HEK293 (cell line): ENCODE results near the gene TTC1.
A peak's percentile ranks its signal among the peaks of the same experiment; 100 is the strongest.

Experiments used
- BCL11B ChIP-seq: fragments of 450-650 bp; formaldehyde crosslinking; IDR thresholded peaks from 2 replicates; pipeline ENCODE4 v1.5.1; 2016; ENCODE audit warnings: low read depth, missing biosample characterization, missing genetic modification characterization
- GLI4 ChIP-seq: fragments of 450-650 bp; formaldehyde crosslinking; IDR thresholded peaks from 2 replicates; pipeline ENCODE4 v1.5.1; 2016; ENCODE audit warnings: missing biosample characterization, missing genetic modification characterization
- MZF1 ChIP-seq: fragments of 450-650 bp; formaldehyde crosslinking; IDR thresholded peaks from 2 replicates; pipeline ENCODE4 v1.5.1; 2017; ENCODE audit warnings: missing biosample characterization, missing genetic modification characterization, borderline replicate concordance
- PRDM1 ChIP-seq: fragments of 450-650 bp; formaldehyde crosslinking; IDR thresholded peaks from 2 replicates; pipeline ENCODE4; 2016; ENCODE audit warnings: missing biosample characterization, missing genetic modification characterization
- SP3 ChIP-seq: fragments of 450-650 bp; formaldehyde crosslinking; IDR thresholded peaks from 2 replicates; pipeline ENCODE4 v1.5.1; 2016; ENCODE audit warnings: missing biosample characterization, missing genetic modification characterization
- TCF7L2 ChIP-seq: IDR thresholded peaks from 2 replicates; pipeline ENCODE4 v1.6.1; 2011; ENCODE audit warnings: low read depth, mild to moderate bottlenecking, inconsistent platforms, low read length, moderate library complexity, borderline replicate concordance
- YY1 ChIP-seq: fragments of 450-650 bp; formaldehyde crosslinking; IDR thresholded peaks from 2 replicates; pipeline ENCODE4 v1.5.1; 2018; ENCODE audit warnings: missing biosample characterization, missing genetic modification characterization
- YY2 ChIP-seq: fragments of 450-650 bp; formaldehyde crosslinking; IDR thresholded peaks from 2 replicates; pipeline ENCODE4 v1.5.1; 2016; ENCODE audit warnings: missing biosample characterization, missing genetic modification characterization
- ZBTB7A ChIP-seq: fragments of 450-650 bp; formaldehyde crosslinking; IDR thresholded peaks from 2 replicates; pipeline ENCODE4 v1.5.1; 2016; ENCODE audit warnings: low read depth, missing biosample characterization, missing genetic modification characterization
- ZBTB8A ChIP-seq: fragments of 450-650 bp; formaldehyde crosslinking; IDR thresholded peaks from 2 replicates; pipeline ENCODE4 v1.5.1; 2016; ENCODE audit warnings: missing biosample characterization, missing genetic modification characterization
- ZFHX2 ChIP-seq: fragments of 450-650 bp; formaldehyde crosslinking; conservative IDR thresholded peaks from 2 replicates; pipeline ENCODE4 v1.5.1; 2016; ENCODE audit warnings: missing biosample characterization, missing genetic modification characterization
- ZFP41 ChIP-seq: fragments of 450-650 bp; formaldehyde crosslinking; IDR thresholded peaks from 2 replicates; pipeline ENCODE4 v1.5.1; 2016; ENCODE audit warnings: missing biosample characterization, missing genetic modification characterization, borderline replicate concordance
- ZNF121 ChIP-seq: fragments of 450-650 bp; formaldehyde crosslinking; IDR thresholded peaks from 2 replicates; pipeline ENCODE4 v1.5.1; 2016; ENCODE audit warnings: missing biosample characterization, missing genetic modification characterization
- ZNF132 ChIP-seq: fragments of 450-650 bp; formaldehyde crosslinking; IDR thresholded peaks from 2 replicates; pipeline ENCODE4 v1.5.1; 2017; ENCODE audit warnings: missing biosample characterization, missing genetic modification characterization, borderline replicate concordance
- ZNF157 ChIP-seq: fragments of 450-650 bp; formaldehyde crosslinking; IDR thresholded peaks from 2 replicates; pipeline ENCODE4 v1.5.1; 2016; ENCODE audit warnings: missing biosample characterization, missing genetic modification characterization
- ZNF16 ChIP-seq: fragments of 450-650 bp; formaldehyde crosslinking; IDR thresholded peaks from 2 replicates; pipeline ENCODE4 v1.5.1; 2016; ENCODE audit warnings: low read depth, missing biosample characterization, missing genetic modification characterization
- ZNF175 ChIP-seq: fragments of 450-650 bp; formaldehyde crosslinking; IDR thresholded peaks from 2 replicates; pipeline ENCODE4 v1.5.1; 2016; ENCODE audit warnings: missing biosample characterization, missing genetic modification characterization
- ZNF184 ChIP-seq: fragments of 450-650 bp; IDR thresholded peaks from 2 replicates; pipeline ENCODE4 v1.5.1; 2018; ENCODE audit warnings: missing biosample characterization, mild to moderate bottlenecking, missing genetic modification characterization
- ZNF19 ChIP-seq: fragments of 450-650 bp; formaldehyde crosslinking; IDR thresholded peaks from 2 replicates; pipeline ENCODE4; 2016; ENCODE audit warnings: missing biosample characterization, missing genetic modification characterization, low read depth
- ZNF2 ChIP-seq: fragments of 450-650 bp; formaldehyde crosslinking; IDR thresholded peaks from 2 replicates; pipeline ENCODE4 v1.5.1; 2016; ENCODE audit warnings: missing biosample characterization, missing genetic modification characterization
- ZNF221 ChIP-seq: fragments of 450-650 bp; formaldehyde crosslinking; IDR thresholded peaks from 2 replicates; pipeline ENCODE4 v1.5.1; 2017; ENCODE audit warnings: missing biosample characterization, missing genetic modification characterization, borderline replicate concordance
- ZNF24 ChIP-seq: fragments of 450-650 bp; formaldehyde crosslinking; IDR thresholded peaks from 2 replicates; pipeline ENCODE4 v1.5.1; 2016; ENCODE audit warnings: missing biosample characterization, missing genetic modification characterization
- ZNF335 ChIP-seq: fragments of 450-650 bp; formaldehyde crosslinking; conservative IDR thresholded peaks from 2 replicates; pipeline ENCODE4 v1.5.1; 2016; ENCODE audit warnings: missing biosample characterization, missing genetic modification characterization
- ZNF426 ChIP-seq: fragments of 450-650 bp; formaldehyde crosslinking; IDR thresholded peaks from 2 replicates; pipeline ENCODE4 v1.5.1; 2017; ENCODE audit warnings: missing biosample characterization, missing genetic modification characterization, mild to moderate bottlenecking, inconsistent platforms, moderate library complexity
- ZNF433 ChIP-seq: fragments of 450-650 bp; formaldehyde crosslinking; IDR thresholded peaks from 2 replicates; pipeline ENCODE4 v1.5.1; 2016; ENCODE audit warnings: missing biosample characterization, missing genetic modification characterization, low read depth
- ZNF501 ChIP-seq: fragments of 450-650 bp; formaldehyde crosslinking; IDR thresholded peaks from 2 replicates; pipeline ENCODE4 v1.5.1; 2016; ENCODE audit warnings: missing biosample characterization, missing genetic modification characterization
- ZNF529 ChIP-seq: fragments of 450-650 bp; formaldehyde crosslinking; IDR thresholded peaks from 2 replicates; pipeline ENCODE4 v1.5.1; 2017; ENCODE audit warnings: missing genetic modification characterization, missing biosample characterization; ENCODE audit not compliant: insufficient replicate concordance
- ZNF571 ChIP-seq: fragments of 450-650 bp; formaldehyde crosslinking; IDR thresholded peaks from 2 replicates; pipeline ENCODE4 v1.5.0; 2017; ENCODE audit warnings: missing biosample characterization, missing genetic modification characterization
- ZNF610 ChIP-seq: fragments of 450-650 bp; formaldehyde crosslinking; IDR thresholded peaks from 2 replicates; pipeline ENCODE4 v1.5.1; 2016; ENCODE audit warnings: missing biosample characterization, missing genetic modification characterization, borderline replicate concordance
- ZNF660 ChIP-seq: fragments of 450-650 bp; IDR thresholded peaks from 2 replicates; pipeline ENCODE4 v1.5.1; 2018; ENCODE audit warnings: missing biosample characterization, mild to moderate bottlenecking, missing genetic modification characterization
- ZNF785 ChIP-seq: fragments of 450-650 bp; formaldehyde crosslinking; IDR thresholded peaks from 2 replicates; pipeline ENCODE4 v1.5.1; 2016; ENCODE audit warnings: missing biosample characterization, missing genetic modification characterization
- ZNF837 ChIP-seq: fragments of 450-650 bp; formaldehyde crosslinking; IDR thresholded peaks from 2 replicates; pipeline ENCODE4 v1.5.1; 2016; ENCODE audit warnings: missing biosample characterization, missing genetic modification characterization
- ZSCAN23 ChIP-seq: fragments of 450-650 bp; formaldehyde crosslinking; IDR thresholded peaks from 2 replicates; pipeline ENCODE4 v1.5.1; 2016; ENCODE audit warnings: missing biosample characterization, missing genetic modification characterization
- TF ChIP-seq, protein P1 (sequence below): fragments of 450-650 bp; formaldehyde crosslinking; IDR thresholded peaks from 2 replicates; pipeline ENCODE4 v1.5.1; 2016; ENCODE audit warnings: missing biosample characterization, missing genetic modification characterization
- TF ChIP-seq, protein P2 (sequence below): fragments of 450-650 bp; formaldehyde crosslinking; IDR thresholded peaks from 2 replicates; pipeline ENCODE4 v1.5.1; 2016; ENCODE audit warnings: missing biosample characterization, missing genetic modification characterization
- TF ChIP-seq, protein P3 (sequence below): fragments of 450-650 bp; formaldehyde crosslinking; IDR thresholded peaks from 2 replicates; pipeline ENCODE4 v1.5.1; 2016; ENCODE audit warnings: missing biosample characterization, missing genetic modification characterization
- TF ChIP-seq, protein P4 (sequence below): fragments of 450-650 bp; formaldehyde crosslinking; optimal IDR thresholded peaks from 2 replicates; pipeline ENCODE3; 2016; ENCODE audit warnings: missing biosample characterization, mild to moderate bottlenecking, missing genetic modification characterization

TTC1 gene

DNA sequence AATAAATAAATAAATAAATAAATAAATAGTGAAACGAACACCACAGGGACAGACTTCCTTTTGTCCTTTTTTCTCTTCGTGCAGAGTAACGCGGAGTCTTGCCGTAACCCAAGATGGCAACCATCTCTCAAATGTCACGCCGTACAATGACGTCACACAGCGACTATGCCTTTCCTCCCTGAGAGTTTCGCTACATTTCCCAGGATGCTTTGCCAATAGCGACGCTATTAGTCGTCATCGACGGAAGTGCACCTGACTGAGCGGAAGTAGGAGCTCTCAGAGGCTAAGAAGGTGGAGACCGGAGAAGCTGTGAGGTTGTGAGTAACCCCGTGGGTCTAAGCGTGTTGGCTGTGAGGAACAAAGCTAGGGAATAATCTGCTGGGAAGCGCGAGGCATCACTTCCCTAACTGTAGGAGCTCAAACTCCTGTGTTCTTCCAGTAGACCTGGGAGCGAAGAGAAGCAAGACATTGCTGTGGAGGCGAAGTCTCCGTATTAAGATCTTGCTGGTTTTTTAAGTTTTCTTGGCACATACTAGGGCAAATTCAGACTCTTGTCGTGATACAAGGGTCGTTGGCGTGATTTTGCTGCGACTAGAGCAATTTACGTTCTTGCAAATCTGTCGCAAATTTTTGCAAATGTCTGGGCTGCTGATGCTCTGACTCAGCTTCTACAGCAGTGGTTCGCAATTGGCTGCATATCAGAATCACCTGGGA lies at the start of gene TTC1 (continued):
- TF ChIP-seq ZFP41 (no peak), PRDM1 (tag by site-specific recombination) (peak; percentile 59), ZNF2 (tag by site-specific recombination) (peak; percentile 51; the same call in 1 of the 2 replicates), ZNF837 (tag by site-specific recombination) (no peak), ZNF426 (peak; percentile 100), ZNF610 (tag by site-specific recombination) (peak; percentile 91), ZNF184 (no peak), ZNF529 (peak; percentile 94), YY1 (tag by site-specific recombination) (peak; percentile 85), ZBTB7A (tag by site-specific recombination) (peak; percentile 84; the same call in 1 of the 2 replicates), ZNF785 (tag by site-specific recombination) (peak; percentile 93), MZF1 (tag by site-specific recombination) (peak; percentile 96; the same call in 1 of the 2 replicates), YY2 (tag by site-specific recombination) (0 out of 2 replicates have a peak, but pooled peaks have one; percentile 32), ZSCAN23 (tag by site-specific recombination) (peak; percentile 98; the same call in 1 of the 2 replicates), ZNF157 (tag by site-specific recombination) (peak; percentile 68; the same call in 1 of the 2 replicates), ZNF121 (peak; percentile 96), ZFHX2 (tag by site-specific recombination) (no peak), ZBTB8A (tag by site-specific recombination) (peak; percentile 98), ZNF19 (tag by site-specific recombination) (peak; percentile 100), ZNF660 (tag by site-specific recombination) (no peak), ZNF24 (tag by site-specific recombination) (peak; percentile 92; the same call in 1 of the 2 replicates), ZNF335 (tag by site-specific recombination) (peak; percentile 74), ZNF175 (tag by site-specific recombination) (peak; percentile 98; the same call in 1 of the 2 replicates), ZNF501 (tag by site-specific recombination) (peak; percentile 100), GLI4 (tag by site-specific recombination) (no peak), ZNF433 (tag by site-specific recombination) (peak; percentile 100), ZNF571 (tag by site-specific recombination) (no peak), TCF7L2 (peak; percentile 27; the same call in 1 of the 2 replicates), SP3 (peak; percentile 73), ZNF132 (tag by site-specific recombination) (no peak), ZNF16 (tag by site-specific recombination) (no peak; the same call in 1 of the 2 replicates), ZNF221 (tag by site-specific recombination) (peak; percentile 99; the same call in 1 of the 2 replicates), BCL11B (tag by site-specific recombination) (no peak; the same call in 1 of the 2 replicates)
- TF ChIP-seq, protein P1, sequence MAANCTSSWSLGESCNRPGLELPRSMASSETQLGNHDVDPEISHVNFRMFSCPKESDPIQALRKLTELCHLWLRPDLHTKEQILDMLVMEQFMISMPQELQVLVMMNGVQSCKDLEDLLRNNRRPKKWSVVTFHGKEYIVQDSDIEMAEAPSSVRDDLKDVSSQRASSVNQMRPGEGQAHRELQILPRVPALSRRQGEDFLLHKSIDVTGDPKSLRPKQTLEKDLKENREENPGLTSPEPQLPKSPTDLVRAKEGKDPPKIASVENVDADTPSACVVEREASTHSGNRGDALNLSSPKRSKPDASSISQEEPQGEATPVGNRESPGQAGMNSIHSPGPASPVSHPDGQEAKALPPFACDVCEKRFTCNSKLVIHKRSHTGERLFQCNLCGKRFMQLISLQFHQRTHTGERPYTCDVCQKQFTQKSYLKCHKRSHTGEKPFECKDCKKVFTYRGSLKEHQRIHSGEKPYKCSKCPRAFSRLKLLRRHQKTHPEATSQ, result no peak
- TF ChIP-seq, protein P2, sequence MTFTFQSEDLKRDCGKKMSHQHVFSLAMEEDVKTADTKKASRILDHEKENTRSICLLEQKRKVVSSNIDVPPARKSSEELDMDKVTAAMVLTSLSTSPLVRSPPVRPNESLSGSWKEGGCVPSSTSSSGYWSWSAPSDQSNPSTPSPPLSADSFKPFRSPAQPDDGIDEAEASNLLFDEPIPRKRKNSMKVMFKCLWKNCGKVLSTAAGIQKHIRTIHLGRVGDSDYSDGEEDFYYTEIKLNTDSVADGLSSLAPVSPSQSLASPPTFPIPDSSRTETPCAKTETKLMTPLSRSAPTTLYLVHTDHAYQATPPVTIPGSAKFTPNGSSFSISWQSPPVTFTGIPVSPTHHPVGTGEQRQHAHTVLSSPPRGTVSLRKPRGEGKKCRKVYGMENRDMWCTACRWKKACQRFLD (tag by site-specific recombination), result peak; percentile 98
- TF ChIP-seq, protein P3, sequence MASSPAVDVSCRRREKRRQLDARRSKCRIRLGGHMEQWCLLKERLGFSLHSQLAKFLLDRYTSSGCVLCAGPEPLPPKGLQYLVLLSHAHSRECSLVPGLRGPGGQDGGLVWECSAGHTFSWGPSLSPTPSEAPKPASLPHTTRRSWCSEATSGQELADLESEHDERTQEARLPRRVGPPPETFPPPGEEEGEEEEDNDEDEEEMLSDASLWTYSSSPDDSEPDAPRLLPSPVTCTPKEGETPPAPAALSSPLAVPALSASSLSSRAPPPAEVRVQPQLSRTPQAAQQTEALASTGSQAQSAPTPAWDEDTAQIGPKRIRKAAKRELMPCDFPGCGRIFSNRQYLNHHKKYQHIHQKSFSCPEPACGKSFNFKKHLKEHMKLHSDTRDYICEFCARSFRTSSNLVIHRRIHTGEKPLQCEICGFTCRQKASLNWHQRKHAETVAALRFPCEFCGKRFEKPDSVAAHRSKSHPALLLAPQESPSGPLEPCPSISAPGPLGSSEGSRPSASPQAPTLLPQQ, result peak; percentile 81
- TF ChIP-seq, protein P4, sequence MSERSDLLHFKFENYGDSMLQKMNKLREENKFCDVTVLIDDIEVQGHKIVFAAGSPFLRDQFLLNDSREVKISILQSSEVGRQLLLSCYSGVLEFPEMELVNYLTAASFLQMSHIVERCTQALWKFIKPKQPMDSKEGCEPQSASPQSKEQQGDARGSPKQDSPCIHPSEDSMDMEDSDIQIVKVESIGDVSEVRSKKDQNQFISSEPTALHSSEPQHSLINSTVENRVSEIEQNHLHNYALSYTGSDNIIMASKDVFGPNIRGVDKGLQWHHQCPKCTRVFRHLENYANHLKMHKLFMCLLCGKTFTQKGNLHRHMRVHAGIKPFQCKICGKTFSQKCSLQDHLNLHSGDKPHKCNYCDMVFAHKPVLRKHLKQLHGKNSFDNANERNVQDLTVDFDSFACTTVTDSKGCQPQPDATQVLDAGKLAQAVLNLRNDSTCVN (tag by site-specific recombination), result no peak
